HG03045 (cell line): ENCODE results near the gene C12orf75.
A peak's percentile ranks its signal among the peaks of the same experiment; 100 is the strongest.
"Not testable (repeated sequence)": the region's sequence is repeated elsewhere in the genome, so short reads cannot be mapped to it uniquely, and the experiment has no call there.

Source experiments
- ATAC-seq: cut with Tn5 transposase; IDR thresholded peaks from one replicate; pipeline ENCODE4 v1.9.1; 2021; ENCODE audit warnings: mild to moderate bottlenecking, moderate library complexity; ENCODE audit not compliant: unreplicated experiment

C12orf75 gene

GRCh38 chr12:105334001-105334400 lies 3.5 kb downstream of the C12orf75 start:
- ATAC-seq, result no peak

GRCh38 chr12:105334582-105334981 lies 4.1 kb downstream of the C12orf75 start:
- ATAC-seq, result no peak

GRCh38 chr12:105335856-105336255 lies 5.4 kb downstream of the C12orf75 start:
- ATAC-seq, result no peak

GRCh38 chr12:105336411-105336810 lies 5.9 kb downstream of the C12orf75 start:
- ATAC-seq, result no peak

GRCh38 chr12:105337391-105337790 lies 6.9 kb downstream of the C12orf75 start:
- ATAC-seq, result no peak

- ATAC-seq, result no peak
Observed at GRCh38 chr12:105338966-105339365, 8.5 kb downstream of the C12orf75 start.

- no peak for ATAC-seq
Observed at GRCh38 chr12:105341010-105341409, 10.5 kb downstream of the C12orf75 start.

GRCh38 chr12:105341620-105342019 lies 11.1 kb downstream of the C12orf75 start:
- not testable (repeated sequence) for ATAC-seq

GRCh38 chr12:105342464-105342863 lies 12.0 kb downstream of the C12orf75 start:
- ATAC-seq, result no peak

- no peak for ATAC-seq
Observed at GRCh38 chr12:105343836-105344235, 13.3 kb downstream of the C12orf75 start.

- no peak for ATAC-seq
Observed at GRCh38 chr12:105347499-105347898, 17.0 kb downstream of the C12orf75 start.

GRCh38 chr12:105348142-105348541 lies 17.7 kb downstream of the C12orf75 start:
- ATAC-seq, result no peak

GRCh38 chr12:105348561-105348960 lies 18.1 kb downstream of the C12orf75 start:
- ATAC-seq, result no peak

GRCh38 chr12:105349138-105349537 lies 18.6 kb downstream of the C12orf75 start:
- no peak for ATAC-seq

GRCh38 chr12:105351523-105351922 lies 21.0 kb downstream of the C12orf75 start:
- no peak for ATAC-seq

- peak; percentile 76 for ATAC-seq
Observed at GRCh38 chr12:105352052-105352451, 21.6 kb downstream of the C12orf75 start.

GRCh38 chr12:105352940-105353635 lies 22.6 kb downstream of the C12orf75 start:
- ATAC-seq, result no peak

GRCh38 chr12:105355752-105356151 lies 25.3 kb downstream of the C12orf75 start:
- no peak for ATAC-seq

- no peak for ATAC-seq
Observed at GRCh38 chr12:105357162-105357691, 26.7 kb downstream of the C12orf75 start.

- ATAC-seq, result no peak
Observed at GRCh38 chr12:105358789-105359188, 28.3 kb downstream of the C12orf75 start.

- ATAC-seq, result no peak
Observed at GRCh38 chr12:105359856-105360255, 29.4 kb downstream of the C12orf75 start.

- ATAC-seq, result no peak
Observed at GRCh38 chr12:105363890-105364289, 33.4 kb downstream of the C12orf75 start.

- ATAC-seq, result no peak
Observed at GRCh38 chr12:105365231-105365630, 34.7 kb downstream of the C12orf75 start.
